Mesendoderm (in vitro differentiated cells): ENCODE data around the gene SALL3.

Source experiments
- DNase-seq: peaks from one replicate; pipeline ENCODE4 v3.0.0; 2013
- H2AK5ac ChIP-seq: 2 replicates; pipeline ENCODE4 v1.6.1; 2013; ENCODE audit warnings: low read length, inconsistent platforms
- H2BK120ac ChIP-seq: 2 replicates; pipeline ENCODE4 v1.6.1; 2013; ENCODE audit warnings: low read depth, mild to moderate bottlenecking, low read length, moderate library complexity, mixed read lengths
- H2BK15ac ChIP-seq: replicated peaks from 2 replicates; pipeline ENCODE4 v1.6.1; 2013; ENCODE audit warnings: low read depth, mild to moderate bottlenecking, moderate library complexity
- H2BK5ac ChIP-seq: 2 replicates; pipeline ENCODE4 v1.6.1; 2013; ENCODE audit warnings: low read length, inconsistent platforms
- H3K18ac ChIP-seq: 2 replicates; pipeline ENCODE4 v1.6.1; 2013; ENCODE audit warnings: mild to moderate bottlenecking, low read length, mixed read lengths
- H3K23ac ChIP-seq: one replicate; pipeline ENCODE4 v1.6.1; 2013; ENCODE audit warnings: low read length
- H3K27ac ChIP-seq: 2 replicates; pipeline ENCODE4 v1.5.1; 2013; ENCODE audit warnings: low read depth, mild to moderate bottlenecking, inconsistent platforms, low read length, moderate library complexity
- H3K27me3 ChIP-seq: 2 replicates; pipeline ENCODE4 v1.6.1; 2013; ENCODE audit warnings: low read length, control low read depth, mild to moderate bottlenecking, inconsistent platforms; ENCODE audit not compliant: insufficient read depth, poor library complexity
- H3K36me3 ChIP-seq: 2 replicates; pipeline ENCODE4 v1.6.1; 2013; ENCODE audit warnings: low read length, inconsistent platforms; ENCODE audit not compliant: control insufficient read depth, insufficient read depth
- H3K4ac ChIP-seq: one replicate; pipeline ENCODE4 v1.6.1; 2013; ENCODE audit warnings: low read depth, mild to moderate bottlenecking, low read length, moderate library complexity
- H3K4me1 ChIP-seq: 2 replicates; pipeline ENCODE4 v1.6.1; 2013; ENCODE audit warnings: low read depth, low read length, inconsistent platforms; ENCODE audit not compliant: control insufficient read depth
- H3K4me2 ChIP-seq: 2 replicates; pipeline ENCODE4 v1.6.1; 2013; ENCODE audit warnings: low read length
- H3K4me3 ChIP-seq: 2 replicates; pipeline ENCODE4 v1.5.1; 2013; ENCODE audit warnings: mild to moderate bottlenecking, low read length
- H3K56ac ChIP-seq: one replicate; pipeline ENCODE4 v1.6.1; 2013; ENCODE audit warnings: low read length
- H3K79me1 ChIP-seq: 2 replicates; pipeline ENCODE4 v1.6.1; 2013; ENCODE audit warnings: low read length, inconsistent platforms
- H3K79me2 ChIP-seq: 2 replicates; pipeline ENCODE4 v1.6.1; 2013; ENCODE audit warnings: mild to moderate bottlenecking, low read length; ENCODE audit not compliant: control insufficient read depth, insufficient read depth
- H3K9ac ChIP-seq: 2 replicates; pipeline ENCODE4 v1.6.1; 2013; ENCODE audit warnings: low read length, inconsistent platforms
- H4K5ac ChIP-seq: one replicate; pipeline ENCODE4 v1.6.1; 2013; ENCODE audit warnings: low read length
- H4K8ac ChIP-seq: one replicate; pipeline ENCODE4 v1.6.1; 2013; ENCODE audit warnings: low read depth, mild to moderate bottlenecking, control low read depth, low read length, moderate library complexity
- WGBS: extraction: QIAGEN DNeasy Blood & Tissue Kit; methylation state at CpG from one replicate; pipeline ENCODE4 v1.1.7; 2013; ENCODE audit warnings: low lambda C conversion rate, missing lambda C conversion rate; ENCODE audit not compliant: insufficient coverage; ENCODE audit errors: extremely low coverage; 5-methylcytosine and 5-hydroxymethylcytosine counted together

Gene SALL3

DNA sequence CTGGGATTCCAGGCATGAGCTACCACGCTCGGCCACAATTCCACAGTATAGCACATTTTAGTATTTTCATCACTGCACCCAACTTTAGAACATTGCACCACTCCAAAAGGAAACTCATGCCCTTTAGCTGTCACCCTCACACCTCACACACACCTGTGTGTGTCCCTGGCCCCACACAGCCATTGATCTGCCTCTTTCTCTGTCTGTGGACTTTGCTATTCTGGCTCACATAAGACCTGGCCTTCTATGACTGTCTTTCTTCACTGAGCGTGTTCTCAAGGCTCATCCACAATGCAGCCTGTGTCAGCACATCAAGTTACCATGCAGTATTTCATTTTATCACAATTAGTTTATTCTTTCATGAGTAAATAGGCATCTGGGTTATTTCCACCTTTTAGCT, 69.9 kb downstream of the SALL3 start:
- no peak overlapping the region for H4K5ac ChIP-seq
- no peak overlapping the region for H2BK15ac ChIP-seq
- no peak overlapping the region for H3K4me2 ChIP-seq
- H3K79me2 ChIP-seq, result no peaks in the 10 kb centered on the region
- DNase-seq, result no peak
- no peak overlapping the region for H2BK120ac ChIP-seq
- no peak overlapping the region for H3K4ac ChIP-seq
- no CpG with 5 or more reads among the region's 3 CpGs for WGBS
- H3K4me1 ChIP-seq, result no peaks in the 10 kb centered on the region
- H3K4me3 ChIP-seq, result no peak overlapping the region
- no peak overlapping the region for H3K56ac ChIP-seq
- H2BK5ac ChIP-seq, result no peak overlapping the region
- no peak overlapping the region for H3K23ac ChIP-seq
- no peaks in the 10 kb centered on the region for H3K79me1 ChIP-seq
- no peak overlapping the region for H4K8ac ChIP-seq
- H3K27ac ChIP-seq, result no peak overlapping the region
- H3K36me3 ChIP-seq, result no peaks in the 10 kb centered on the region
- H3K27me3 ChIP-seq, result no peaks in the 10 kb centered on the region
- no peak overlapping the region for H3K9ac ChIP-seq
- H2AK5ac ChIP-seq, result no peak overlapping the region
- no peak overlapping the region for H3K18ac ChIP-seq
